Endothelial cell of umbilical vein (primary cell): ENCODE results near the gene NARS2. TPM values are rescaled to one million over a fixed set of nuclear protein-coding genes. Genes with fewer than 3 reads are reported as not detected.

Source experiments
- BruUV-seq: library from RNA; stranded (reverse); fragments of 400-500 nt; replicated peaks from 2 replicates; lab custom pipeline; 2021; lab: Mats Ljungman, UMichigan
- CTCF ChIA-PET: fragments of 300-600, 350-600 bp; sonication (Branson Sonifier 250); formaldehyde crosslinking; loops from one replicate; lab custom pipeline; 2021; ENCODE audit warnings: antibody characterized with exemption, inconsistent platforms; lab: Charles Lee
- POLR2A ChIA-PET: fragments of 300-600, 350-600 bp; sonication (Branson Sonifier 250); formaldehyde crosslinking; loops from one replicate; lab custom pipeline; 2021; ENCODE audit warnings: antibody characterized with exemption, inconsistent platforms; lab: Charles Lee
- DNase-seq: peaks from one replicate; pipeline ENCODE4 v3.0.0-alpha.2; 2011; ENCODE audit warnings: low read depth, low spot score
- FAIRE-seq: peaks from 2 replicates; lab custom pipeline; 2011; peaks lifted over from hg19 to GRCh38; lab: Jason Lieb, UNC
- H2AFZ ChIP-seq: 2 replicates; pipeline ENCODE4 v1.6.0; 2012; ENCODE audit warnings: low read depth, low read length, control low read depth, inconsistent platforms
- H3K27ac ChIP-seq: 2 replicates; pipeline ENCODE4 v1.5.1; 2011; ENCODE audit warnings: low read depth, mild to moderate bottlenecking, control low read depth, low read length, moderate library complexity; ENCODE audit not compliant: insufficient read depth
- H3K27me3 ChIP-seq, 2 experiments: 2 replicates each; pipeline versions ENCODE4 v1.6.0 to v1.6.1; 2011; ENCODE audit warnings: low read length in 2 of 2, mixed read lengths in 1 of 2; ENCODE audit not compliant: control insufficient read depth in 2 of 2, insufficient read depth in 2 of 2
- H3K36me3 ChIP-seq, 2 experiments: 2 replicates in 1 of 2; 3 replicates in 1 of 2; pipeline ENCODE4 v1.5.1; 2011; ENCODE audit warnings: low read length in 2 of 2, mild to moderate bottlenecking in 1 of 2, moderate library complexity in 1 of 2; ENCODE audit not compliant: control insufficient read depth in 2 of 2, insufficient read depth in 2 of 2; ENCODE audit errors: extremely low read depth in 1 of 2
- H3K4me1 ChIP-seq: 3 replicates; pipeline ENCODE4 v1.5.1; 2011; ENCODE audit warnings: mild to moderate bottlenecking, low read length; ENCODE audit not compliant: control insufficient read depth, insufficient read depth; ENCODE audit errors: extremely low read depth
- H3K4me2 ChIP-seq: 2 replicates; pipeline ENCODE4 v1.6.1; 2011; ENCODE audit warnings: low read length, control low read depth, mixed read lengths; ENCODE audit not compliant: insufficient read depth
- H3K4me3 ChIP-seq, 3 experiments: fragments of 200-600 bp in 1 of 3; sonication (generic), shearing (Covaris generic) in 1 of 3; replicated peaks in 1 of 3; 2 replicates each; pipeline ENCODE4 v1.5.1; 2011 to 2016; ENCODE audit warnings: control low read depth in 3 of 3, low read length in 3 of 3, mild to moderate bottlenecking in 2 of 3, inconsistent platforms in 1 of 3, low read depth in 1 of 3, moderate library complexity in 1 of 3; ENCODE audit not compliant: insufficient read depth in 1 of 3
- H3K79me2 ChIP-seq: 2 replicates; pipeline ENCODE4 v1.6.0; 2012; ENCODE audit warnings: low read length, inconsistent platforms; ENCODE audit not compliant: control insufficient read depth, insufficient read depth
- H3K9ac ChIP-seq: replicated peaks from 2 replicates; pipeline ENCODE3; 2011; ENCODE audit warnings: low read length, control low read depth; ENCODE audit not compliant: insufficient read depth; ENCODE audit errors: extremely low read depth
- H3K9me1 ChIP-seq: replicated peaks from 3 replicates; pipeline ENCODE4 v1.6.0; 2011; ENCODE audit warnings: mild to moderate bottlenecking, low read length; ENCODE audit not compliant: control insufficient read depth, insufficient read depth; ENCODE audit errors: extremely low read depth
- H3K9me3 ChIP-seq: replicated peaks from 2 replicates; pipeline ENCODE4 v1.5.1; 2012; ENCODE audit warnings: low read length, inconsistent platforms; ENCODE audit not compliant: control insufficient read depth, insufficient read depth
- H4K20me1 ChIP-seq: replicated peaks from 2 replicates; pipeline ENCODE3; 2011; ENCODE audit warnings: mild to moderate bottlenecking, low read length; ENCODE audit not compliant: control insufficient read depth, insufficient read depth; ENCODE audit errors: extremely low read depth
- CTCF ChIP-seq, 2 donors: IDR thresholded peaks; 1 replicate in 1 of 2; 2 replicates in 1 of 2; pipeline ENCODE4 v1.5.1; 2011; ENCODE audit warnings: low read length in 2 of 2, mild to moderate bottlenecking in 2 of 2, moderate library complexity in 2 of 2, control low read depth in 1 of 2, inconsistent platforms in 1 of 2, low read depth in 1 of 2; ENCODE audit not compliant: insufficient read depth in 1 of 2; ENCODE audit errors: extremely low read depth in 1 of 2
- EZH2 ChIP-seq: IDR thresholded peaks from 2 replicates; pipeline ENCODE4 v1.6.1; 2012; ENCODE audit warnings: borderline replicate concordance, low read depth, mild to moderate bottlenecking, moderate library complexity, low read length, inconsistent platforms; ENCODE audit not compliant: severe bottlenecking
- FOS ChIP-seq: IDR thresholded peaks from 2 replicates; pipeline ENCODE4 v1.6.1; 2011; ENCODE audit warnings: mild to moderate bottlenecking, low read length, moderate library complexity, borderline replicate concordance; ENCODE audit not compliant: insufficient read depth
- GATA2 ChIP-seq: IDR thresholded peaks from 2 replicates; pipeline ENCODE4 v1.7.0; 2011; ENCODE audit warnings: low read depth, mild to moderate bottlenecking, moderate library complexity, mixed read lengths, low read length; ENCODE audit not compliant: insufficient read length, insufficient read depth
- JUN ChIP-seq: IDR thresholded peaks from 2 replicates; pipeline ENCODE4 v1.6.1; 2011; ENCODE audit warnings: borderline replicate concordance, low read depth; ENCODE audit not compliant: insufficient read length, insufficient read depth
- MAX ChIP-seq: IDR thresholded peaks from 2 replicates; pipeline ENCODE4 v1.6.1; 2011; ENCODE audit not compliant: insufficient read depth, insufficient read length
- MYC ChIP-seq: IDR thresholded peaks from one replicate; pipeline ENCODE4 v1.6.1; 2011; ENCODE audit warnings: mild to moderate bottlenecking, low read depth, low read length
- POLR2A ChIP-seq: IDR thresholded peaks from 2 replicates; pipeline ENCODE4 v1.6.1; 2012; ENCODE audit warnings: low read depth, mild to moderate bottlenecking, control low read depth, low read length
- POLR2AphosphoS5 ChIP-seq: IDR thresholded peaks from 2 replicates; pipeline ENCODE4 v1.6.1; 2012; ENCODE audit warnings: low read depth, mild to moderate bottlenecking, control low read depth, low read length, moderate library complexity; ENCODE audit not compliant: insufficient read depth
- dilution Hi-C: fragments of 300-500 bp; cut with MboI; formaldehyde crosslinking; loops from one replicate; pipeline ENCODE4 v1.15.0; 2019; ENCODE audit warnings: low sequenced_read_pairs; ENCODE audit not compliant: extremely low pct_ligation_motif_present
- intact Hi-C: fragments of 100-400 bp; cut with micrococcal nuclease; formaldehyde crosslinking; loops from one replicate; pipeline ENCODE4 v1.10.0; 2022
- polyA plus RNA-seq, 4 experiments: library from polyadenylated mRNA; depleted of rRNA in 3 of 4; stranded (reverse) in 3 of 4; unstranded in 1 of 4; fragments of >200 nt; gene quantifications; 2 replicates each; pipeline versions ENCODE4 v1.2.1 to v1.2.3, GENCODE V29; 2011 to 2012; ENCODE audit warnings: missing spikeins in 1 of 4
- total RNA-seq: library from RNA; stranded (reverse); gene quantifications from 2 replicates; pipeline ENCODE4 v1.2.3, GENCODE V29; 2021

The NARS2 gene
- total and polyA plus RNA-seq, 2 donors (not counting 3 experiments of a cell fraction or from before 2014, with no cell fraction given): 6.9 to 16.7 TPM

GRCh38 chr11:78444726-78445125 is 129.9 kb downstream of the NARS2 start:
- Histone ChIP-seq H3K36me3 (no peaks in the 10 kb centered on the region), H3K27me3 (no peaks in the 10 kb centered on the region), H3K9ac (no peak overlapping the region), H3K4me2 (no peak overlapping the region), H3K79me2 (no peaks in the 10 kb centered on the region), H4K20me1 (no peaks in the 10 kb centered on the region), H3K9me3 (no peaks in the 10 kb centered on the region), H2AFZ (no peak overlapping the region), H3K4me3 (no peak overlapping the region), H3K4me1 (no peaks in the 10 kb centered on the region), H3K27ac (no peak overlapping the region), H3K9me1 (peaks cover 3% of the 10 kb centered on the region)
- BruUV-seq: no TSS peak
- CTCF ChIA-PET: interaction anchor here (1.0 to 1.6 kb wide), 2 partner anchors 8 to 16 kb away, joined by 3 read pairs; no protein-coding TSS in a partner anchor
- FAIRE-seq (no peak), DNase-seq (no peak)
- TF ChIP-seq EZH2 (no peak), MYC (no peak), GATA2 (no peak), FOS (no peak), CTCF (IDR thresholded peaks at IDR 0.05; ENCODE audit: extremely low read depth in 1 of 2, insufficient read depth in 1 of 2, low read depth in 1 of 2, low read length in 2 of 2) (no peak), JUN (no peak), POLR2AphosphoS5 (no peak), POLR2A (no peak), MAX (no peak)
- dilution Hi-C loops: no loop called here
- POLR2A ChIA-PET: no interaction called here
- intact Hi-C loops: no loop called here
